Right ventricle myocardium superior (tissue), 1 donor: Measurements from ENCODE around the gene SCFD2. TPM values are rescaled to one million over a fixed set of nuclear protein-coding genes. Genes with fewer than 3 reads are reported as not detected.
A peak's percentile ranks its signal among the peaks of the same experiment; 100 is the strongest.

Experiments used
- ATAC-seq: fragments of 200-7000 bp; cut with Tn5 transposase; one replicate; pipeline ENCODE4 v1.9.1; 2020; ENCODE audit warnings: mild to moderate bottlenecking; ENCODE audit not compliant: poor library complexity
- DNase-seq: peaks from one replicate; pipeline ENCODE4 v3.0.0-alpha.2; 2020
- intact Hi-C: fragments of 100-400 bp; cut with DNase I; formaldehyde crosslinking; loops from one replicate; pipeline ENCODE4 v1.11.2; 2022
- total RNA-seq: library from RNA; stranded (reverse); fragmentation: NEBNext Ultra II Directional; extraction: Animal tissue kit (Norgen Biotek cat#: 25700); gene quantifications from one replicate; pipeline ENCODE4 v1.2.1, GENCODE V29; 2021
- donor health status: DM: no; HTN: yes; CAD: no; lungs with severe emphysema.

Gene SCFD2
- total RNA-seq, 1 donor from 2014 or later = 9.1 TPM

DNA sequence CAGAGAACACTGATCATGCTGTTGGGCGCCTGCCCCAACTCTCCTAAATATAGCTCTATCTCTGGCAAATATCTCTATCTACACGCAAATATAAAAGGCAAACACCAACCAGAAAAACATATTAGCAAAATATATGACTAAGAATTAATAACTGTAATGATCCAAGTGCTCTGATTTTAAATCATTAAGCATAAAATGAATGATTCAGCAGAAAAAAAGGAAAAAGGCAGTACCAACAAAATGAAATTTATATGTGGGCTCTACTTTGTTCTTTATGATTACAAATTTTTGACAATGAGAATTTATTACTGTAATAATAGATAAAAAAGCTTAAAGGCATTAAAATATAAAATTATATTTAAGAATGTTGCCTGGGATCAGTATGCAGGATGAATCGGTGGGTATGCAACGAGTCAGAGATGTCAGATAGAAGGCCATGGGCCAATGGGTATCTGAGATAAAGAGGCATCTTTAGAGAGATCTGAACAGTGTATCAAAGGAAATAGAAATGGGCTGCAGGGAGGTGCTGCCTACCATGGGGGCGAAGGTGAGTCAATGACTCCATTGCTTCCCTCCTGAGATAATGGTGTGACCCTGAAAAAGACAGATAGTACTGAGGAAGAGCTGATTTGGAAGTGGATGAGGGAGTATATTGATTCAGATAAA lies 234.8 kb downstream of the SCFD2 start:
- ATAC-seq = no peak
- intact Hi-C loops = no loop called here
- no peak for DNase-seq

DNA sequence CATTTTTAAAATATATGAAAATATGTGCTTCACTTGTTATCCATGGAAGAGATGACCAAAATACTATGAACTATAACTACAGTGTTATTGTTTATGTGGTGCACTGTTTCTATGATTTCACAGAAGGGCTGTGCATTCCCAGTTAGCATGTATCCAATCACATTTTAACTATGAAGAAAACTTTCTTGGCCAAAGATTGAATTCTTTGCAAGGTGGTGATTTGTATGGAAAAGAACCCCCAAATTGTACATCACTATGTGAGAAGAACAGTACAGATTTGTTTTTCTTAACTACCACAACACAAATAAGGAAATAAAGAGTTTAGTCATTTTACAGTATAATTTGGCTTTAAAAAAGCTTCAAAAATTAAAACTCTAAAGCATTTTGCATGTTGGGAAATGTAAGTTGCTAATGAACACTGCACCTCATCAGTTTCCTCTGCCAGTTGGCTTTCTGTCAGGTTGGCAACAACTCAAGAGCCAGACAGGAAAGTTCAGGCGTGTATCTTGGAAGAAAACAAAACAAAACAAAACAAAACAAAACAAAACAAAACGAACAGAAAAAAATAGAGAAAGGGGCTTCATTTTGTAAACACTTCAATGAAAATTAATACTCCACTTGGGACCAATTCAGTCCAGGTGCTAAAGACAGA lies 237.0 kb downstream of the SCFD2 start:
- intact Hi-C loops = no loop called here
- ATAC-seq = peak; percentile 77
- peak; percentile 55 for DNase-seq

GRCh38 chr4:53128231-53128630 lies 237.6 kb downstream of the SCFD2 start:
- intact Hi-C loops = no loop called here
- DNase-seq (no peak), ATAC-seq (no peak)

GRCh38 chr4:53127365-53127764 lies 238.5 kb downstream of the SCFD2 start:
- intact Hi-C loops = no loop called here
- ATAC-seq = no peak
- no peak for DNase-seq

GRCh38 chr4:53126099-53126498 lies 239.8 kb downstream of the SCFD2 start:
- intact Hi-C loops = no loop called here
- ATAC-seq = no peak
- no peak for DNase-seq

DNA sequence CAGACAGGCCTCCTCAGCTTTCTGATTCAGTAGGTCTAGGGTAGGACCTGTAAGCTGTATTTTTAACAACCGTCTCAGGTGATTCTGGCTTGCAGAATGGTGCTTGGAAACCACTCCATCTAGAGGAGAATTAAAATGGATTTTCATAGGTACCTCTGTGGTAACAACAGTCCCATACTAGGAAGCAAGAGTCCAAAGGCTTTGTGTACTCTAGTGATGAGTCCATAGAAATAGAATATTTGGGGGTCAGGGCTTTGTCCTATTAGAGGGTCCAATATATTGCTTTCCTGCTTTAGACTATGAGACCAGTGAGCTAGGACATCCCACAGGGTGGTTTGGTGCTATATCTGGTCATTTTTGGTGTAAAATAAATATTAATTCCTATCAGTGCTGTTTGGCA lies 242.0 kb downstream of the SCFD2 start:
- intact Hi-C loops = no loop called here
- ATAC-seq = no peak
- DNase-seq = no peak

GRCh38 chr4:53123171-53123570 lies 242.7 kb downstream of the SCFD2 start:
- ATAC-seq = no peak
- intact Hi-C loops = no loop called here
- DNase-seq = no peak

DNA sequence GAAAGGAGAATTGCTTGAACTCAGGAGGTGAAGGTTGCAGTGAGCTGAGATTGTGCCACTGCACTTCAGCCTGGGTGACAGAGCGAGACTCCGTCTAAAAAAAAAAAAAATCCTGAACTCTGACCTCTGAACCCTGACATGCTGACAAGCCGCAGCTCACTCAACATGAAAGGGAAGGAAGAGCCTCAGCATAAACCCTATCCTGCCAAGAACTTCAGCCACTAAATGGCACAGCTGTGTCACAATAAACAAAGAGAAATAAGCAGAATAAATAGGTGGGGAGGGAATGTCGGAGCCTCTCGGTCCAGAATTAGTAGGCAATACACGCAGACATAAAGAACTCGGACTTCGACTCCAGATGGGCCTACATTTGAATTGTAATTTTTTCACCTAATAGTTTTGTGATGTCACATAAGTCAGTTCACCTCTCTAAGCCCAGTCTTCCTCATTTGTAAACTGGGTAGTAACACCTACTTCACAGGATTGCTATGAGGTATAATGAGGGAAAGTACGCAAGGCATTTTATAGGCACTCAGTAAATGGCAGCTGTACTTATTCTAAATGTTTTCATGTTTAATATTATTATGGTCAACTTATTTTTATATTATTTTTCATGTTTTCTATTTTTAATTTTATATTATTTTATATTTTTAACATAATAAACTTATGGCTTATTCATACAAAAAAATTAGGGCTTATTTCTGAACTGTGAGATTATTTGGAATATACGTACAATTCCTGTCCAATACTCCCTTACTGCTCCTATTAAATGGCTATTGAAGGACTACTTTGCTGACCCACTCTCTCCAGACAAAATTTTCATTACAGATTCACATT lies 243.4 kb downstream of the SCFD2 start:
- ATAC-seq = no peak
- no peak for DNase-seq
- intact Hi-C loops = no loop called here

DNA sequence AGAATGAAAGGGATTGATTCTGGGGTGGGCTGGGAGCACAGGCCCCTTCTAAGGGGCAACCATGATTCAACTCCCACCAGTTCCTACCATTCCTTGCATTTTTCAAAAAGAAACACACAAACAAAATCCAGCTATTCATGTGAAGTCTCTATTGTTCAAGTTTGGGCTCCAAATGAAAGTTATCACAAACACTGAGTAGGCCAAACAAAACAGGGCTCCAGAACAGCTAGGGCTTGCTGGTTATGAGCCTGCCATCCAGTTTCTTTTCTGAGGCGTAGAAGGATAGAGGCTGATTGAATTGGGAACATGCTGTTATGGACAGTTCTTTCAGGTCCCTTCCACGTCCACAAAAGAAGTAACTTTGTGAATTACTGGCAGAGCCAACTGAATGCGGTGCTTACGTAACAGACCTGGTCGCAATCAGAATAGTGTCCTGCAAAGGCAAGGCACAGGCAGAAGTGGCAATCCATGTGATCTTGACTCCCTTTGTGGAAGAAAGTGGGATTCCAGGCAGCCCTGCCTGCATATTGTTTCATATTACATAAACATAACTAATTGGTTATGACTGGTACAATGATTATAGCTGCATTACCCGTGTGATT lies 244.5 kb downstream of the SCFD2 start:
- intact Hi-C loops = no loop called here
- DNase-seq = no peak
- peak; percentile 33 for ATAC-seq

DNA sequence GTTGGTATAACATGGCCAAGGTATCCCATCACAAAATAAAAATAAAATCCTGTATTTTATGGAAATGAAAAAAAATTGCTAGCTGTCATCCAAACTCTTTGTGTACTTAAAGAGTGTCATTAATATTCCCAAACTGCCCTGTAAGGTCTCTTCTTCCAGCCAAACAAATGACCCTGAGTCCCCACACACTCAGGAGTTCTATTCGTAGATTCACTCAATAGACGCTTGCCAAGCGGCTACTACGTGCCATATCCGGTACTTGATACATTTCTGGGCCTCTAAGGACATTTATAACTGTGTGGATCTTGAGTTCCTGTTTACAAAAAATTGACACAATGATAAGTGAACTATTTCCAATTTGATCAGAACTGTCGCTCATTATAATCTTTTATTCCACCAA lies 245.1 kb downstream of the SCFD2 start:
- ATAC-seq = peak; percentile 58
- DNase-seq = no peak
- intact Hi-C loops = no loop called here

- DNase-seq (no peak), ATAC-seq (peak; percentile 68)
- intact Hi-C loops = no loop called here
These were observed 246.2 kb downstream of the SCFD2 start for GRCh38 chr4:53119680-53120079.

DNA sequence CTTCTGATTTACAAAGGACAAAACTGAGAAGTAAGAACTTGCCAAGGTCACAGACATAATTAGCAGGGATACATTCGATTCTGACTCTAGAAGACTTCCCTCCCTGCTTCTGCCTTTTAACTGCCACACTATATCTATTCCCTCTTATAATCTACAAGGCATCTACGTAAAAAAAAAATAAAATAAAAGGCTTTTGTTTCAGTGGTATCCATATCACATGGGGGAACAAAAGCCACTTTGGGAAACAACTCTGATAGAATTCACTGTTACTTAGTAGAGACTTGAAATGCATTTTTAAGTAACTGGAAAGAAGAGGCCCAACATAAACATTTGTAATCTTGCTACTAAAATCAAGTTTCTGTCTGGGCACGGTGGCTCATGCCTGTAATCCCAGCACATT lies 247.2 kb downstream of the SCFD2 start:
- intact Hi-C loops = no loop called here
- ATAC-seq (no peak), DNase-seq (no peak)

GRCh38 chr4:53116954-53117353 lies 248.9 kb downstream of the SCFD2 start:
- intact Hi-C loops = no loop called here
- no peak for DNase-seq
- no peak for ATAC-seq

GRCh38 chr4:53113431-53114225 lies 252.2 kb downstream of the SCFD2 start:
- ATAC-seq (peak; percentile 74), DNase-seq (no peak)
- intact Hi-C loops = no loop called here

DNA sequence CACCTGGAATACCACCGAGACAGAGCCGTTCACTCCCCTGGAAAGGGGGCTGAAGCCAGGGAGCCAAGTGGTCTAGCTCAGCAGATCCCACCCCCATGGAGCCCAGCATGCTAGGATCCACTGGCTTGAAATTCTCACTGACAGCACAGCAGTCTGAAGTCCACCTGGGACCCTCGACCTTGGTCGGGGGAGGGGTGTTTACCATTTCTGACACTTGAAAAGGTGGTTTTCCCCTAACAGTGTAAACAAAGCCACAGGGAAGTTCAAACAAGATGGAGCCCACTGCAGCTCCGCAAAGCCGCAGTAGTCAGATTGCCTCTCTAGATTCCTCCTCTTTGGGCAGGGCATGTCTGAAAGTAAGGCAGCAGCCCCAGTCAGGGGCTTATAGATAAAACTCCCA lies 260.5 kb downstream of the SCFD2 start:
- intact Hi-C loops = no loop called here
- ATAC-seq (no peak), DNase-seq (no peak)

DNA sequence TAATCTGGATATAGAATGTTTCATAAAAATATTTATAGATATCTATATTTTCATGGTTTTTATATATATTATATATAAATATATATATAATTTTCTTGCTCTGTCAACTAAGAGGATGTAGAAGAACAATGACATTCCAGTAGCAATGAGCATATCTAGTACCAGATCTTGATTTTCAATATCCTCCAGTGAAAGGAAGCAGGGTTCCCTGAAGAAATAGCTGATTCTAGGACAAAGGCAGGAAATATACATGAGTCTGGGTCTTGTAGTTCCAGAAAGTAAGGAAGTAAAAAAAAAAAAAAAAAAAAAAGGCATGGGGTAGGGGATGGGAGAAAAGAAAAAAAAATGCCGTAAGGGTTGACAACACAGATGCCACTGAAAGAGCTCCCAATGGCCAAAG lies 262.4 kb downstream of the SCFD2 start:
- no peak for ATAC-seq

DNA sequence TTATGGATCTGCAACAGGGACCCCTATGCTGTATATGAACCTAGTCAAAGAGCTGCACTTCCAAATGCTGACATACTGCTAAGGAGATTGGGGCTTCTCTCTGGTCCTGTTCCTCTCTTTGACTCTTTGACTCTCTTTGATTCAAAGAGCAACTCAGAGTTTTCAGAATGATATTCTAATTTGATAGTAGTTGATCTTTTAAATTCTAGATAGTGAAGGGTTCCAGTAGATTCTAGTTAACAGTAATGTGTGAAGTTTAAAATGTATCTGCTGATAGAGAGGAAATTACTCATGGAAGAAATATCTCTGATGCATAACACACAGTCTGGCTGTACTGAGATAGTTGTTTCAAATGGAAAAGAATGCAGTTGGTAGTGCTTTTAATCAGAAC lies 264.7 kb downstream of the SCFD2 start:
- no peak for ATAC-seq
- intact Hi-C loops = no loop called here
- DNase-seq = no peak

More for the DNA sequence above, 262.4 kb downstream of the SCFD2 start:
- DNase-seq = no peak
- intact Hi-C loops = no loop called here

DNA sequence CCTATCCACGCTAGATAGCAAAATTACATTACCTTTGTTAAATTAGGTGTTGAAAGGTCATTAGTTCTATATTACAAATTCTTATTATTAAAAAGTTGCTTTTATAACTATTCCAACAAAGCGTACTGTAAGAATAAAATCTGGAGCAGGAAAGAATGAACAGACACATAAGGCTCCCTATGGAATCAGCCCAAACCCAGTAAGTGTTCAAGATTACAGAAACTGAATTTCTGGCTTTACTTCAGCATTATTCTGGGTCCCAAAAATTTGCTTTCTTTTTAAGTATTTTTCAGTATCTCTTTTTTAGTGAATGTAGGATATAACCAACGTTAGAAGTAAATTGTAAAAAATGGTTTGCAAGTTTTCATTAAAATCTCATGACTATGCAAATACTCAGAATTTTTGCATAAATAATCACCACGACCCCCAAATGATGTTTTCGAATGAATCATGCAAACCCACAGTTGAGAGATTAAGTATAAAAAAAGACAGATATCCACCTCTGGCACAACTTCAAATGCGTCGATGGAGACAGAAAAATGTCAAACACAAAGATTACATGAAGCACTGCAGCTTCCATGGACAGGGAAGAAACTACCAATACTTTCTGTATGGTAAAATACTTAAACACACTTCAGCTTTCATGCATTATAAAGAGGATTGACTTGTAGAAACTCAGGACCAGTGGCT lies 265.2 kb downstream of the SCFD2 start:
- intact Hi-C loops = no loop called here
- ATAC-seq = no peak
- no peak for DNase-seq
